Neural cell (in vitro differentiated cells): ENCODE data around the gene MYOM1. TPM values are rescaled to one million over a fixed set of nuclear protein-coding genes. Genes with fewer than 3 reads are reported as not detected.

Experiments
- H2AFZ ChIP-seq: fragments of 200-600, 300-800 bp; sonication (generic), shearing (Covaris generic); 2 replicates; pipeline ENCODE4 v1.6.0; 2014; ENCODE audit warnings: low read depth, mild to moderate bottlenecking, antibody characterized with exemption, low read length, moderate library complexity
- H3F3A ChIP-seq: fragments of 200-600 bp; shearing (Covaris generic); 2 replicates; pipeline ENCODE4 v1.6.1; 2016; ENCODE audit warnings: mild to moderate bottlenecking, moderate library complexity, mixed read lengths, antibody characterized with exemption, low read length; ENCODE audit not compliant: insufficient read depth, poor library complexity, severe bottlenecking
- H3K27ac ChIP-seq: fragments of 200-600, 300-800 bp; sonication (generic), shearing (Covaris generic); 2 replicates; pipeline ENCODE4 v1.5.1; 2014; ENCODE audit warnings: mild to moderate bottlenecking, low read length, moderate library complexity
- H3K27me3 ChIP-seq: fragments of 300-800, 200-600 bp; sonication (generic), shearing (Covaris generic); 2 replicates; pipeline ENCODE4 v1.6.0; 2014; ENCODE audit warnings: mild to moderate bottlenecking, low read depth, low read length, moderate library complexity; ENCODE audit not compliant: insufficient read depth
- H3K36me3 ChIP-seq: fragments of 300-800, 200-600 bp; sonication (generic), shearing (Covaris generic); 2 replicates; pipeline ENCODE4 v1.5.1; 2014; ENCODE audit warnings: mild to moderate bottlenecking, antibody characterized with exemption, low read length, moderate library complexity; ENCODE audit not compliant: insufficient read depth
- H3K4me2 ChIP-seq: fragments of 300-800, 200-600 bp; sonication (generic), shearing (Covaris generic); 2 replicates; pipeline ENCODE4 v1.6.0; 2014; ENCODE audit warnings: mild to moderate bottlenecking, low read length
- H3K4me3 ChIP-seq: fragments of 300-800, 200-600 bp; sonication (generic), shearing (Covaris generic); 2 replicates; pipeline ENCODE4 v1.5.1; 2014; ENCODE audit warnings: mild to moderate bottlenecking, low read length, moderate library complexity
- H3K79me2 ChIP-seq: fragments of 200-600 bp; shearing (Covaris generic); replicated peaks from 2 replicates; pipeline ENCODE4 v1.6.0; 2014; ENCODE audit warnings: mild to moderate bottlenecking, low read length, moderate library complexity; ENCODE audit not compliant: insufficient read depth
- H3K9ac ChIP-seq: fragments of 300-800, 200-600 bp; sonication (generic), shearing (Covaris generic); 2 replicates; pipeline ENCODE4 v1.6.1; 2016; ENCODE audit warnings: mild to moderate bottlenecking, low read length, mixed read lengths
- H3K9me2 ChIP-seq: fragments of 200-600 bp; shearing (Covaris generic); 2 replicates; pipeline ENCODE4 v1.6.1; 2016; ENCODE audit warnings: mild to moderate bottlenecking, low read length, mixed read lengths; ENCODE audit not compliant: insufficient read depth
- H3K9me3 ChIP-seq: fragments of 200-600, 300-800 bp; sonication (generic), shearing (Covaris generic); 2 replicates; pipeline ENCODE4 v1.6.1; 2016; ENCODE audit warnings: mild to moderate bottlenecking, mixed run types, low read length, moderate library complexity, mixed read lengths
- H4K20me1 ChIP-seq: fragments of 200-600 bp; shearing (Covaris generic); 2 replicates; pipeline ENCODE4 v1.6.1; 2016; ENCODE audit warnings: mild to moderate bottlenecking, mixed run types; ENCODE audit not compliant: insufficient read depth
- CTCF ChIP-seq: fragments of 450-650 bp; IDR thresholded peaks from 2 replicates; pipeline ENCODE4 v1.5.1; 2014; ENCODE audit warnings: antibody characterized with exemption, mild to moderate bottlenecking, moderate library complexity; ENCODE audit not compliant: poor library complexity, severe bottlenecking
- EP300 ChIP-seq: fragments of 450-650 bp; conservative IDR thresholded peaks from 2 replicates; pipeline ENCODE4 v1.6.1; 2014; ENCODE audit warnings: antibody characterized with exemption, mild to moderate bottlenecking, moderate library complexity; ENCODE audit not compliant: poor library complexity, severe bottlenecking
- EZH2 ChIP-seq: fragments of 200-600, 300-800 bp; shearing (Covaris generic), sonication (generic); IDR thresholded peaks from 2 replicates; pipeline ENCODE4 v1.6.1; 2014; ENCODE audit warnings: antibody characterized with exemption, low read length, borderline replicate concordance, mild to moderate bottlenecking; ENCODE audit not compliant: insufficient read depth, poor library complexity, severe bottlenecking
- MXI1 ChIP-seq: fragments of 450-650 bp; conservative IDR thresholded peaks from 2 replicates; pipeline ENCODE4 v1.6.1; 2014; ENCODE audit warnings: antibody characterized with exemption, mild to moderate bottlenecking; ENCODE audit not compliant: poor library complexity, severe bottlenecking
- POLR2AphosphoS5 ChIP-seq: IDR thresholded peaks from 2 replicates; pipeline ENCODE4 v1.6.1; 2012
- RAD21 ChIP-seq: fragments of 450-650 bp; conservative IDR thresholded peaks from 2 replicates; pipeline ENCODE4 v1.6.1; 2014; ENCODE audit warnings: antibody characterized with exemption, mild to moderate bottlenecking, moderate library complexity
- REST ChIP-seq: IDR thresholded peaks from 2 replicates; pipeline ENCODE4 v1.6.1; 2012; ENCODE audit warnings: borderline replicate concordance
- SMC3 ChIP-seq: fragments of 450-650 bp; conservative IDR thresholded peaks from 2 replicates; pipeline ENCODE4 v1.6.1; 2014; ENCODE audit warnings: antibody characterized with exemption, mild to moderate bottlenecking, moderate library complexity; ENCODE audit not compliant: poor library complexity
- TAF1 ChIP-seq: IDR thresholded peaks from 2 replicates; pipeline ENCODE4 v1.6.1; 2012; ENCODE audit warnings: low read depth
- polyA plus RNA-seq: library from polyadenylated mRNA; depleted of rRNA; stranded (reverse); fragments of >200 nt; gene quantifications from 2 replicates; pipeline ENCODE4 v1.2.3, GENCODE V29; 2014

The MYOM1 gene
- polyA plus RNA-seq, 1 donor from 2014 or later, result 1.7 TPM

- H3K27me3 ChIP-seq, result no peaks in the 10 kb centered on the region
- no peak overlapping the region for H3K4me3 ChIP-seq
- no peaks in the 10 kb centered on the region for H3K9me2 ChIP-seq
- no peak overlapping the region for H3K27ac ChIP-seq
- H3K9me3 ChIP-seq, result no peaks in the 10 kb centered on the region
- no peak for TF ChIP-seq TAF1
- no peak for TF ChIP-seq RAD21
- TF ChIP-seq EZH2, result no peak
- TF ChIP-seq REST, result no peak
- TF ChIP-seq MXI1, result no peak
- TF ChIP-seq POLR2AphosphoS5, result no peak
- TF ChIP-seq SMC3, result no peak
- TF ChIP-seq CTCF, result no peak
- no peak for TF ChIP-seq EP300
- no peak overlapping the region for H3K4me2 ChIP-seq
- no peaks in the 10 kb centered on the region for H3K36me3 ChIP-seq
- H3K79me2 ChIP-seq, result no peaks in the 10 kb centered on the region
- H3K9ac ChIP-seq, result no peak overlapping the region
- H2AFZ ChIP-seq, result no peak overlapping the region
- H4K20me1 ChIP-seq, result no peaks in the 10 kb centered on the region
- H3F3A ChIP-seq, result no peaks in the 10 kb centered on the region
These were observed 39.4 kb downstream of the MYOM1 start for GRCh38 chr18:3180325-3180724.

- Histone ChIP-seq H3K9ac (no peak overlapping the region), H2AFZ (no peak overlapping the region), H4K20me1 (no peaks in the 10 kb centered on the region), H3K27ac (no peak overlapping the region), H3K27me3 (no peaks in the 10 kb centered on the region), H3K4me3 (no peak overlapping the region), H3K9me3 (no peaks in the 10 kb centered on the region), H3K79me2 (no peaks in the 10 kb centered on the region), H3K4me2 (no peak overlapping the region), H3K9me2 (no peaks in the 10 kb centered on the region), H3K36me3 (no peaks in the 10 kb centered on the region), H3F3A (no peaks in the 10 kb centered on the region)
- no peak for TF ChIP-seq TAF1
- no peak for TF ChIP-seq SMC3
These were observed 40.2 kb downstream of the MYOM1 start for GRCh38 chr18:3179430-3180089.
